Measurements from ENCODE around the gene PPEF1.

Gene PPEF1

DNA sequence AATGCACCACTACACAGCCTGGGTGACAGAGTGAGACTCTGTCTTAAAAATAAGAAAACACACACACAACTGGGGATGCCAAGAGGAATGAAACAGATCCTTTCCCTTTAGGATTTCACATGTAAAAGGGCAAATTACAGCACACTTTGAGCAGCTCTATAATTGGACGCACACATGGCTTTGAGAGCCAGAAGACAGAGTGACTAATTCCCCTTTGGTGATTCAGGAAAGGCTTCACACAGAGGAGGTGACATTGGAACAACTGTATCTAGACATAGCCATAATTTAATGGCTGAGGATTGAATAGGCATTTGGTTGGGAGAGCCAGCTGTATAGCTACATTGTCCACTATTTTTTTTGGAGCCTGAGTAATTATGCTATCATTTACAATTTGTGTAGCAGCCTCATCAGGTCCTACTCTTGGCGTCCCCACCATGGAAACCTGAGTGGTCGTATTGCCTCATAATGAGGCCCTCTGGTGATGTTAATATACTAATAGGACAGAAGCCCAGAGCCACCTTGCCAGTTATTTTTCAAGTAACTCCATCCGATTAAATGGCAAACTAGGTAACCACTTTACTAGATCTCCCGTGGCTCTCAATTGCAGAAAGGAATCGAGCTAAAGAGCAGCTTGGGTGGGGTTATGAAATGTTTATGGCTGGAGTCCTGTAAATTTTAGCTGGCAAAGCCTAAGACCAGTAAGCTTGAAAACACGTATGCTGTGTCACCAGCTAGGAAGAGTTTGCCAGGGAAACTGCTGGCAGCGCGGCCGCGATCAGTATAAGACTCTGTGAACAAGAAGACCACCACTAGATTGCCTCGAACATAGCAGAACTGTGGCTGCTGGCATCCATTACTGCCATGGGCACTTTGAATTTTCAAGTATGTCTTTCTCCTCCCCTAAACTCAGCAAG lies 8.5 kb upstream of the PPEF1 start:
- no peak overlapping the region for H3K4me3 ChIP-seq (ENCODE audit: low read depth, low read length)
- no peaks in the 10 kb centered on the region for H3K9me3 ChIP-seq (ENCODE audit: control insufficient read depth, low read length)
- H3K9ac ChIP-seq = no peak overlapping the region
- no peaks in the 10 kb centered on the region for H3K36me3 ChIP-seq (ENCODE audit: control insufficient read depth, insufficient read depth, low read length)
- H3K27me3 ChIP-seq (ENCODE audit: control insufficient read depth, insufficient read depth, low read length) = no peaks in the 10 kb centered on the region
- H3K27ac ChIP-seq = no peak overlapping the region
- no peak overlapping the region for H2AFZ ChIP-seq
- TF ChIP-seq CTCF (IDR thresholded peaks at IDR 0.05) = no peak
- no peak overlapping the region for H3K4me2 ChIP-seq (ENCODE audit: low read length)
- no peaks in the 10 kb centered on the region for H3K4me1 ChIP-seq
- no peaks in the 10 kb centered on the region for H3K79me2 ChIP-seq

DNA sequence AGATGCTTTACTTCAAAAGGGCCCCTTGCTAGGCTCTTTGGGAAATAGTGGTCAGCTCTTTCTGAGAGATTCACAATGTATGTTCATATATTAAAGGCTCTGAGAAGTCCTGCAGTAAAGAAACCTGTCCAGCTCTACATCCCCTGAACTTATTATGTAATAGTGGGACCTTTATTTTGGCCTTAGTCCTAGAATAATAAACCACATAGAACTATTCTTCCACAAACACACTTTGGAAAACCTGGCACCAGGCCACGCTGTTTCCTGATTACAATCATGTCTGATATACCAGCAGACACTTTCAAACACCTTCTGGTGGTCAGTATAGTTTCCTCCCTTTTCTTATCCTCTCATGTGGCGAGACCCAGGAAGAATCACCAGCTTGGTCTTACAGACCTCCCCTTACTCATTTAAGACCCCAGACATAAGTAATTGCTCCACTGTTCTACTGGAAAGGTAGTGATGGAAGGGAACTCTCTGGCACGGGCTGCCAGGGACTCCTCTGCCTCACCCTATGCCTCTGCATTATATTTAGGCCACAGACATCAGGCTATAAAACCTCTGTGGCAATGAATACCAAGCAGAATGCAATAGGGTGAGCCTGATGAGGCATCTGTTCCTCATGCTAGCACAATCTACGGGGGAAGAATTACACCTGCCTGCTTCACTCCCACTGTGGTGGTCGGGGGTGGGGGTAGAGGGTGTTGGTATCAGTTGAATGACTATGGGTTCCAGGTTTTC lies 5.7 kb upstream of the PPEF1 start:
- Histone ChIP-seq H3K9ac (no peak overlapping the region), H3K4me2 (ENCODE audit: low read length) (no peak overlapping the region), H3K36me3 (ENCODE audit: control insufficient read depth, insufficient read depth, low read length) (no peaks in the 10 kb centered on the region), H3K9me3 (ENCODE audit: control insufficient read depth, low read length) (no peaks in the 10 kb centered on the region), H3K27ac (peak overlapping the region; percentile 32), H3K4me1 (no peaks in the 10 kb centered on the region), H3K79me2 (no peaks in the 10 kb centered on the region), H3K4me3 (ENCODE audit: low read depth, low read length) (no peak overlapping the region), H2AFZ (no peak overlapping the region), H3K27me3 (ENCODE audit: control insufficient read depth, insufficient read depth, low read length) (no peaks in the 10 kb centered on the region)
- TF ChIP-seq CTCF (IDR thresholded peaks at IDR 0.05) = no peak

DNA sequence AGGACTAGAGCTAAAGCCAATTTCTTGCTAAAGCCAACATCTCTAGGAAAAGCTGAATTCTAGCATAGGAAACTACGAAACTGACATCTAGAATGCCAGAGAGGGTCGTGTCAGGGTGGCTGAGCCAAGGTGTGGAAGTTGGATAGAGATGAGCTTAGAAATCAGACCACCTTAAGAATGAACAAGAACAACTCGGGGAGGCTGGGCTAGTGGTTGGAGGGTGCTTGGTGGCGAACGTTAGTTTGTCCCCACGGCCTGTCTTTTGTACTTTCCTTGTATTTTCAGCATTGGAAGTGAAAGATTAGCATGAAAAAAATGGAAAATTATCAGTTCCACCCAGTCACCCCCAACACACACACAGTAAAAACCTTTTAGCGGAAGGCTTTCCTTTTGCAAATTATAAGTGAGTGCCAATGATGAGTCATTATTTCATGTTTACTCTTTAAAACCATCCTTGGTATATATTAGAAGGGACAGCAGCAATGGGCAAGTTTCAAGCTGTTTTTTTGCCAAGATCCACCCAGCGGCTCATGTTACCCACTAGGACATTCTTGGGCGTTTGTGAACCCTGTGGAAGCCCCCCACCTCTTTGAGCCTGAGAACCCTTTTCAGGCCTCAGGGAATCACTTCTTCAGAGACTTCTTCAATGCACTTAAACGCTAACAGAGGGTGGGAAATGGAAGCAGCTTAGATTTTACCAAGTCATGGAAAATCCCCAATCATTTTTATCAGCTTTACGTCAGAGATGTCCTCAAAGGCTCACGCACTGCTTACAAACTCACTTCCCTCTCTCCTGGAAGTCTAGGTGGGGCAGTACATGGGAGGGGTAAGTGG lies 4.9 kb upstream of the PPEF1 start:
- H3K4me1 ChIP-seq = no peaks in the 10 kb centered on the region
- no peak for TF ChIP-seq CTCF (IDR thresholded peaks at IDR 0.05)
- H2AFZ ChIP-seq = no peak overlapping the region
- H3K4me3 ChIP-seq (ENCODE audit: low read depth, low read length) = no peak overlapping the region
- H3K27ac ChIP-seq = peak overlapping the region; percentile 32
- no peaks in the 10 kb centered on the region for H3K36me3 ChIP-seq (ENCODE audit: control insufficient read depth, insufficient read depth, low read length)
- H3K79me2 ChIP-seq = no peaks in the 10 kb centered on the region
- no peaks in the 10 kb centered on the region for H3K27me3 ChIP-seq (ENCODE audit: control insufficient read depth, insufficient read depth, low read length)
- no peaks in the 10 kb centered on the region for H3K9me3 ChIP-seq (ENCODE audit: control insufficient read depth, low read length)
- no peak overlapping the region for H3K4me2 ChIP-seq (ENCODE audit: low read length)
- no peak overlapping the region for H3K9ac ChIP-seq

DNA sequence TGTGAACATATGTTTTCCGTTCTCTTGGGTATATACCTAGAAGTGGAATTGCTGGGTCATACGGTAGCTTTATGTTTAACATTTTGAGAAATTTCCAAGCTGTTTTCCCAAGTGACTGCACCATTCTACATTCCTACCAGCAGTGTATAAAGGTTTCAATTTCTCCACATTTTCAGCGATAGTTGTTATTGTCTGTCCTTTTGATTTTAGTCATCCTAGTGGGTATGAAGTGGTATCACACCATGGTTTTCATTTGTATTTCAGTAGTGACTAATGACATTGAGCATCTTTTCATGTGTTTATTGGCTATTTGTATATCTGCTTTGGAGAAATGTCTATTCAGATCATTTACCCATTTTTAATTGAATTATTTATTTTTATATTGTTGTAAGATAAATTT lies 2.4 kb downstream of the PPEF1 start:
- Histone ChIP-seq H2AFZ (no peak overlapping the region), H3K9ac (no peak overlapping the region), H3K4me2 (ENCODE audit: low read length) (no peak overlapping the region), H3K27ac (no peak overlapping the region), H3K27me3 (ENCODE audit: control insufficient read depth, insufficient read depth, low read length) (no peaks in the 10 kb centered on the region), H3K79me2 (no peaks in the 10 kb centered on the region), H3K36me3 (ENCODE audit: control insufficient read depth, insufficient read depth, low read length) (no peaks in the 10 kb centered on the region), H3K9me3 (ENCODE audit: control insufficient read depth, low read length) (no peaks in the 10 kb centered on the region), H3K4me3 (ENCODE audit: low read depth, low read length) (no peak overlapping the region), H3K4me1 (no peaks in the 10 kb centered on the region)
- no peak for TF ChIP-seq CTCF (IDR thresholded peaks at IDR 0.05)

Measured in parathyroid adenoma (tissue), 2 donors.